A549 (cell line): ENCODE data around the gene ERAP2.

Source experiments
- CEBPB ChIP-seq, 2 experiments: fragments of >200 bp in 1 of 2; sonication (Bioruptor Twin) in 1 of 2; formaldehyde crosslinking in 1 of 2; IDR thresholded peaks; 2 replicates each; pipeline ENCODE4 v1.6.1; 2012 to 2016
- CHD2 ChIP-seq: fragments of 150-350 bp; IDR thresholded peaks from 2 replicates; pipeline ENCODE4 v1.6.1; 2014; ENCODE audit warnings: low read length; ENCODE audit not compliant: partially characterized antibody
- CHD4 ChIP-seq: fragments of 200-600 bp; sonication (generic); IDR thresholded peaks from 2 replicates; pipeline ENCODE4 v1.6.1; 2016; ENCODE audit warnings: antibody characterized with exemption, mild to moderate bottlenecking, borderline replicate concordance
- EP300 ChIP-seq, 2 experiments: fragments of >200 bp; sonication (Bioruptor Twin); formaldehyde crosslinking; IDR thresholded peaks; 2 replicates in 1 of 2; 3 replicates in 1 of 2; pipeline ENCODE4 v1.6.1; 2016 to 2017
- JUN ChIP-seq, 2 experiments: fragments of >200 bp; sonication (Bioruptor Twin); formaldehyde crosslinking; IDR thresholded peaks; 2 replicates in 1 of 2; 3 replicates in 1 of 2; pipeline ENCODE4 v1.6.1; 2016 to 2017
- KDM1A ChIP-seq: fragments of 200-600 bp; sonication (generic); IDR thresholded peaks from 2 replicates; pipeline ENCODE4 v1.6.1; 2016; ENCODE audit warnings: low read depth, mild to moderate bottlenecking
- POLR2A ChIP-seq: IDR thresholded peaks from 2 replicates; pipeline ENCODE4 v1.6.1; 2012; ENCODE audit warnings: mild to moderate bottlenecking, low read length
- RAD21 ChIP-seq, 2 experiments: fragments of >200 bp in 1 of 2; sonication (Bioruptor Twin) in 1 of 2; formaldehyde crosslinking in 1 of 2; IDR thresholded peaks in 1 of 2; conservative IDR thresholded peaks in 1 of 2; 2 replicates in 1 of 2; 3 replicates in 1 of 2; pipeline ENCODE4 v1.6.1; 2012 to 2018; ENCODE audit warnings: inconsistent platforms in 1 of 2
- RNF2 ChIP-seq: fragments of 200-600 bp; sonication (generic); IDR thresholded peaks from 2 replicates; pipeline ENCODE4 v1.6.1; 2016; ENCODE audit warnings: low read depth, mild to moderate bottlenecking, antibody characterized with exemption, moderate library complexity, borderline replicate concordance
- SREBF2 ChIP-seq: fragments of 450-650 bp; IDR thresholded peaks from 2 replicates; pipeline ENCODE4 v1.6.1; 2014; ENCODE audit warnings: mild to moderate bottlenecking, moderate library complexity
- TF ChIP-seq, protein P1 (sequence below): IDR thresholded peaks from 2 replicates; pipeline ENCODE4 v1.6.1; 2012
- TF ChIP-seq, protein P2 (sequence below): fragments of >200 bp; sonication (Bioruptor Twin); formaldehyde crosslinking; IDR thresholded peaks from 3 replicates; pipeline ENCODE4 v1.5.1; 2016
- TF ChIP-seq, protein P3 (sequence below): fragments of 250-450 bp; sonication (Bioruptor Pico); IDR thresholded peaks from 2 replicates; pipeline ENCODE4 v1.5.0; 2021; ENCODE audit warnings: mild to moderate bottlenecking, moderate library complexity, borderline replicate concordance

DNA sequence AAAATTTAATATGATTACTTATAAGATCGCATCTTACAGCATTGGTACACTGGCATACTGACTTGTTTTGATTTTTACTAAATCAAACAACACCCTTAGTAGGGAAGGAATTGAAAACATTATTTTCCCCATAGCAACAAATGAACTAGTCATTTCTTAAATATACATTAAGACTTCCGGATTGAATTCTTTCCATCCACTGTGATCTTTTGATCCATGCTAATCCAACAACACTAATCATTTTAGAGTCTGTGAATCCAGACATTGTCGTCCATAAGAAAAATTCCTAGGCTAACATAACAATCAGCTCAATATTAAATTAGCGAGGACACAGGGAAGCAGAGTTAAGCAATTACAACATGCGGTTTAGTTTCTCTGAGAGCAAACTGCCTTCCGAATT lies 47.0 kb upstream of the ERAP2 start:
- TF ChIP-seq CHD4 (no peak), POLR2A (no peak), RNF2 (no peak), KDM1A (no peak), EP300 (IDR thresholded peaks at IDR 0.05) (no peak), CHD2 (no peak), CEBPB (IDR thresholded peaks at IDR 0.05) (no peak), SREBF2 (no peak), JUN (IDR thresholded peaks at IDR 0.05) (no peak), RAD21 (conservative IDR thresholded peaks at IDR 0.05 in 1 of 2, IDR thresholded peaks at IDR 0.05 in 1 of 2) (no peak)
- TF ChIP-seq, protein P1, sequence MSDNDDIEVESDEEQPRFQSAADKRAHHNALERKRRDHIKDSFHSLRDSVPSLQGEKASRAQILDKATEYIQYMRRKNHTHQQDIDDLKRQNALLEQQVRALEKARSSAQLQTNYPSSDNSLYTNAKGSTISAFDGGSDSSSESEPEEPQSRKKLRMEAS: no peak
- TF ChIP-seq, protein P2, sequence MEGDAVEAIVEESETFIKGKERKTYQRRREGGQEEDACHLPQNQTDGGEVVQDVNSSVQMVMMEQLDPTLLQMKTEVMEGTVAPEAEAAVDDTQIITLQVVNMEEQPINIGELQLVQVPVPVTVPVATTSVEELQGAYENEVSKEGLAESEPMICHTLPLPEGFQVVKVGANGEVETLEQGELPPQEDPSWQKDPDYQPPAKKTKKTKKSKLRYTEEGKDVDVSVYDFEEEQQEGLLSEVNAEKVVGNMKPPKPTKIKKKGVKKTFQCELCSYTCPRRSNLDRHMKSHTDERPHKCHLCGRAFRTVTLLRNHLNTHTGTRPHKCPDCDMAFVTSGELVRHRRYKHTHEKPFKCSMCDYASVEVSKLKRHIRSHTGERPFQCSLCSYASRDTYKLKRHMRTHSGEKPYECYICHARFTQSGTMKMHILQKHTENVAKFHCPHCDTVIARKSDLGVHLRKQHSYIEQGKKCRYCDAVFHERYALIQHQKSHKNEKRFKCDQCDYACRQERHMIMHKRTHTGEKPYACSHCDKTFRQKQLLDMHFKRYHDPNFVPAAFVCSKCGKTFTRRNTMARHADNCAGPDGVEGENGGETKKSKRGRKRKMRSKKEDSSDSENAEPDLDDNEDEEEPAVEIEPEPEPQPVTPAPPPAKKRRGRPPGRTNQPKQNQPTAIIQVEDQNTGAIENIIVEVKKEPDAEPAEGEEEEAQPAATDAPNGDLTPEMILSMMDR: no peak
- TF ChIP-seq, protein P3, sequence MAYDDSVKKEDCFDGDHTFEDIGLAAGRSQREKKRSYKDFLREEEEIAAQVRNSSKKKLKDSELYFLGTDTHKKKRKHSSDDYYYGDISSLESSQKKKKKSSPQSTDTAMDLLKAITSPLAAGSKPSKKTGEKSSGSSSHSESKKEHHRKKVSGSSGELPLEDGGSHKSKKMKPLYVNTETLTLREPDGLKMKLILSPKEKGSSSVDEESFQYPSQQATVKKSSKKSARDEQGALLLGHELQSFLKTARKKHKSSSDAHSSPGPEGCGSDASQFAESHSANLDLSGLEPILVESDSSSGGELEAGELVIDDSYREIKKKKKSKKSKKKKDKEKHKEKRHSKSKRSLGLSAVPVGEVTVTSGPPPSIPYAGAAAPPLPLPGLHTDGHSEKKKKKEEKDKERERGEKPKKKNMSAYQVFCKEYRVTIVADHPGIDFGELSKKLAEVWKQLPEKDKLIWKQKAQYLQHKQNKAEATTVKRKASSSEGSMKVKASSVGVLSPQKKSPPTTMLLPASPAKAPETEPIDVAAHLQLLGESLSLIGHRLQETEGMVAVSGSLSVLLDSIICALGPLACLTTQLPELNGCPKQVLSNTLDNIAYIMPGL: no peak
